Measurements from ENCODE around the gene COLEC12.
"Not testable (repeated sequence)": the region's sequence is repeated elsewhere in the genome, so short reads cannot be mapped to it uniquely, and the experiment has no call there.

DNA sequence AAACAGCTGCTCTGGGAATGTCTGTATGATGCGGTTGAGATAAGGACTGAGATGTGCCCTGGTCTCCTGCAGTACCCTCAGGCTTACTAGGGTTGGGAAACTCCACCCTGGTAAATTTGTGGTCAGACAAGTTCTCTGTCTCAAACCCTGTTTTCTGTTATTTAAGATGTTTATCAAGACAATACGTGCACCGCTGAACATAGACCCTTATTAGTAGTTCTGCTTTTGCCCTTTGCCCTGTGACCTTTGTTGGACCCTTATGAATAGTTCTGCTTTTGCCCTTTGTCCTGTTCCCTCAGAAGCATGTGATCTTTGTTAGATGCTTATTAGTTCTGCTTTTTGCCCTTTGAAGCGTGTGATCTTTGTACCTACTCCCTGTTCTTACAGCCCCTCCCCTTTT, 95.5 kb downstream of the COLEC12 start:
- TF ChIP-seq, protein P1, sequence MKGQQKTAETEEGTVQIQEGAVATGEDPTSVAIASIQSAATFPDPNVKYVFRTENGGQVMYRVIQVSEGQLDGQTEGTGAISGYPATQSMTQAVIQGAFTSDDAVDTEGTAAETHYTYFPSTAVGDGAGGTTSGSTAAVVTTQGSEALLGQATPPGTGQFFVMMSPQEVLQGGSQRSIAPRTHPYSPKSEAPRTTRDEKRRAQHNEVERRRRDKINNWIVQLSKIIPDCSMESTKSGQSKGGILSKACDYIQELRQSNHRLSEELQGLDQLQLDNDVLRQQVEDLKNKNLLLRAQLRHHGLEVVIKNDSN (IDR thresholded peaks at IDR 0.05; ENCODE audit: borderline replicate concordance, extremely low read length, insufficient read depth, low read depth, low read length) = not testable (repeated sequence)
- TF ChIP-seq SMAD1 (IDR thresholded peaks at IDR 0.05; ENCODE audit: low read depth, partially characterized antibody); TAF1 (IDR thresholded peaks at IDR 0.05; ENCODE audit: borderline replicate concordance, low read depth, low read length); POLR2A (IDR thresholded peaks at IDR 0.05; ENCODE audit: low read depth, low read length); MTA3 (IDR thresholded peaks at IDR 0.05; ENCODE audit: borderline replicate concordance, low read length): not testable (repeated sequence)

Measured in GM12878 (cell line).